ENCODE results near the gene MAP4. TPM values are rescaled to one million over a fixed set of nuclear protein-coding genes. Genes with fewer than 3 reads are reported as not detected.

The MAP4 gene
- total and polyA plus RNA-seq, 4 donors = 16.6 to 41.4 (median 30.8) TPM

DNA sequence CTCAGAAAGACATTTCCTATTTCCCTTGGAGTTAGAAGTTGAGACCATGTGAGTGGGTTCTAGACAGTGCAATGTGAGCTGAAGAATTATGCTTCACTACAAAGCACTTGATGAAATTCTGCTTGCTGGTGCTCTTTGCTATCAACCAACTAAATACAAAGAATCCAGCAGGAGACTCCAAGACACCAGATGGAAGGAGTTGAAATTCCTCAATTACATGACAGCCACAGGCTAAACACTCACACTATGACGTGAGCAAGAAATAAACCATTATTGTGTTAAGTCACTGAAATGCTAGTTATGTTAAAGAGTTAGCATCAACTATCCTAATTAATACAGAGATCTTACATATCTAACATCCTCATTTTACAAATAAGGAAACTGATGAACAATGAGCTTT is 8.2 kb upstream of the MAP4 start:
- no peak for DNase-seq (ENCODE audit: low spot score)
- no peak for TF ChIP-seq RXRA (IDR thresholded peaks at IDR 0.05)
- Histone ChIP-seq H3K4me1 (ENCODE audit: control insufficient read depth in 4 of 4, insufficient read depth in 4 of 4, low read length in 3 of 4) (peaks cover 2 to 9% (median 6%) of the 10 kb centered on the region in 4 donors), H3K27me3 (ENCODE audit: control insufficient read depth in 4 of 4, insufficient read depth in 4 of 4, low read length in 3 of 4) (no peaks in the 10 kb centered on the region), H3K36me3 (ENCODE audit: control insufficient read depth in 4 of 4, insufficient read depth in 3 of 4, low read depth in 1 of 4, low read length in 3 of 4) (no peaks in the 10 kb centered on the region), H3K9me3 (ENCODE audit: control insufficient read depth in 4 of 4, low read length in 3 of 4) (no peaks in the 10 kb centered on the region), H3K9ac (ENCODE audit: low read depth in 1 of 2, low read length in 2 of 2) (no peak overlapping the region), H3K27ac (ENCODE audit: low read depth in 1 of 2, low read length in 2 of 2) (no peak overlapping the region), H3K4me3 (ENCODE audit: low read depth in 1 of 3, low read length in 3 of 3) (no peak overlapping the region)
- WGBS = 93% methylated on average over 1 of the region's 1 CpG

DNA sequence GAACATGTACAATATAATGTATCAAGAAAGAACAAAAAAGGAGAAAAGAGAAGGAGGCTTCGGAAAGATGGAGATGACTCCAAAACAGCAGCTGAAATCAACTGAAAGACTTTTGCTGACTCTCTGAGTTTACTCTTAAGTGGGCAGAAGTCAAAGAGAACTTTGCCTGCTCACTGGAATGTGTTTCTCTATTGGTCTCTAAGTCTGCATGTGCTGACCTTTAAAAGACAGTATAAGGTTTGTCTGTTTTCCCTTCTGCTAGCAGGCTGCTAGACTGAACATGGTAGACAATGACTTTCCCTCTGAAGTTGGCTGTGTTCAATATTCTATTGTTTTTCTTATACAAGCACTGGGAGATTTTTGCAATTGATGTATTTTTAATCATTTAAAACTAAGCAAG is 7.2 kb upstream of the MAP4 start:
- Histone ChIP-seq H3K9ac (ENCODE audit: low read depth in 1 of 2, low read length in 2 of 2) (no peak overlapping the region), H3K27ac (ENCODE audit: low read depth in 1 of 2, low read length in 2 of 2) (no peak overlapping the region), H3K4me1 (ENCODE audit: control insufficient read depth in 4 of 4, insufficient read depth in 4 of 4, low read length in 3 of 4) (peaks cover 0 to 10% (median 6%) of the 10 kb centered on the region in 4 donors), H3K4me3 (ENCODE audit: low read depth in 1 of 3, low read length in 3 of 3) (no peak overlapping the region), H3K9me3 (ENCODE audit: control insufficient read depth in 4 of 4, low read length in 3 of 4) (no peaks in the 10 kb centered on the region), H3K36me3 (ENCODE audit: control insufficient read depth in 4 of 4, insufficient read depth in 3 of 4, low read depth in 1 of 4, low read length in 3 of 4) (no peaks in the 10 kb centered on the region), H3K27me3 (ENCODE audit: control insufficient read depth in 4 of 4, insufficient read depth in 4 of 4, low read length in 3 of 4) (no peaks in the 10 kb centered on the region)
- no peak for DNase-seq (ENCODE audit: low spot score)
- WGBS = 82% methylated on average over 1 of the region's 1 CpG
- peak in 1 of 2 donors; percentile 6 for TF ChIP-seq HNF4A (conservative IDR thresholded peaks at IDR 0.05)
- no peak for TF ChIP-seq NR2F2 (IDR thresholded peaks at IDR 0.05)

DNA sequence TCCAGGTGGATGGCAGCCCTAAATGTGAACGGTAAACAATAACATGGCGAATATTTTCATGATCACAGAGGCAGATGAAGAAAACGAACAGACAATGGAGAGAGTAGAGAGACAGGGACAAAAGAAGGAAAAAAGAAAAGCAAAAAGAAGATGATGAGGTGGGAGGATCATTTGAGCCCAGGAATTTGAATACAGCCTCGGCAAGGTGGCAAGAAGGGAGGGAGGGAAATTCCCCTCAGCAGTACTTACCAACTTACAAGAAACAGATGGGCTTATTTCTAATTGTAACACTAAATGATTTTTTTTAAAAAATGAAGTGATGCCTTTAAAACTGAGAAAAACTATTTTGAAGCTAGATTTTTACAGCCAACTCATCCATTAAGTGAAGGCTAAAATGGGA is 6.0 kb upstream of the MAP4 start:
- peaks cover 0 to 10% (median 5%) of the 10 kb centered on the region in 4 donors for H3K4me1 ChIP-seq (ENCODE audit: control insufficient read depth in 4 of 4, insufficient read depth in 4 of 4, low read length in 3 of 4)
- WGBS = 96% methylated on average over 4 of the region's 4 CpGs
- H3K9me3 ChIP-seq (ENCODE audit: control insufficient read depth in 4 of 4, low read length in 3 of 4) = no peaks in the 10 kb centered on the region

More for the DNA sequence above, 6.0 kb upstream of the MAP4 start:
- TF ChIP-seq FOXA2 (IDR thresholded peaks at IDR 0.05) (no peak), HNF4G (IDR thresholded peaks at IDR 0.05) (no peak), NR2F2 (IDR thresholded peaks at IDR 0.05) (no peak), GABPA (IDR thresholded peaks at IDR 0.05 in 1 of 2, conservative IDR thresholded peaks at IDR 0.05 in 1 of 2) (no peak), JUND (IDR thresholded peaks at IDR 0.05) (no peak), FOXA1 (IDR thresholded peaks at IDR 0.05) (no peak), EGR1 (IDR thresholded peaks at IDR 0.05; ENCODE audit: low read depth in 2 of 2) (no peak), SP1 (IDR thresholded peaks at IDR 0.05) (no peak), HNF4A (conservative IDR thresholded peaks at IDR 0.05) (no peak), YY1 (IDR thresholded peaks at IDR 0.05) (no peak), RXRA (IDR thresholded peaks at IDR 0.05) (no peak), TAF1 (conservative IDR thresholded peaks at IDR 0.05) (no peak), RAD21 (IDR thresholded peaks at IDR 0.05) (no peak)
- TF ChIP-seq, protein P1, sequence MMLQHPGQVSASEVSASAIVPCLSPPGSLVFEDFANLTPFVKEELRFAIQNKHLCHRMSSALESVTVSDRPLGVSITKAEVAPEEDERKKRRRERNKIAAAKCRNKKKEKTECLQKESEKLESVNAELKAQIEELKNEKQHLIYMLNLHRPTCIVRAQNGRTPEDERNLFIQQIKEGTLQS (IDR thresholded peaks at IDR 0.05) = no peak
- TF ChIP-seq, protein P2, sequence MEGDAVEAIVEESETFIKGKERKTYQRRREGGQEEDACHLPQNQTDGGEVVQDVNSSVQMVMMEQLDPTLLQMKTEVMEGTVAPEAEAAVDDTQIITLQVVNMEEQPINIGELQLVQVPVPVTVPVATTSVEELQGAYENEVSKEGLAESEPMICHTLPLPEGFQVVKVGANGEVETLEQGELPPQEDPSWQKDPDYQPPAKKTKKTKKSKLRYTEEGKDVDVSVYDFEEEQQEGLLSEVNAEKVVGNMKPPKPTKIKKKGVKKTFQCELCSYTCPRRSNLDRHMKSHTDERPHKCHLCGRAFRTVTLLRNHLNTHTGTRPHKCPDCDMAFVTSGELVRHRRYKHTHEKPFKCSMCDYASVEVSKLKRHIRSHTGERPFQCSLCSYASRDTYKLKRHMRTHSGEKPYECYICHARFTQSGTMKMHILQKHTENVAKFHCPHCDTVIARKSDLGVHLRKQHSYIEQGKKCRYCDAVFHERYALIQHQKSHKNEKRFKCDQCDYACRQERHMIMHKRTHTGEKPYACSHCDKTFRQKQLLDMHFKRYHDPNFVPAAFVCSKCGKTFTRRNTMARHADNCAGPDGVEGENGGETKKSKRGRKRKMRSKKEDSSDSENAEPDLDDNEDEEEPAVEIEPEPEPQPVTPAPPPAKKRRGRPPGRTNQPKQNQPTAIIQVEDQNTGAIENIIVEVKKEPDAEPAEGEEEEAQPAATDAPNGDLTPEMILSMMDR (IDR thresholded peaks at IDR 0.05; ENCODE audit: low read depth, low read length, missing input control) = no peak
- TF ChIP-seq, protein P3, sequence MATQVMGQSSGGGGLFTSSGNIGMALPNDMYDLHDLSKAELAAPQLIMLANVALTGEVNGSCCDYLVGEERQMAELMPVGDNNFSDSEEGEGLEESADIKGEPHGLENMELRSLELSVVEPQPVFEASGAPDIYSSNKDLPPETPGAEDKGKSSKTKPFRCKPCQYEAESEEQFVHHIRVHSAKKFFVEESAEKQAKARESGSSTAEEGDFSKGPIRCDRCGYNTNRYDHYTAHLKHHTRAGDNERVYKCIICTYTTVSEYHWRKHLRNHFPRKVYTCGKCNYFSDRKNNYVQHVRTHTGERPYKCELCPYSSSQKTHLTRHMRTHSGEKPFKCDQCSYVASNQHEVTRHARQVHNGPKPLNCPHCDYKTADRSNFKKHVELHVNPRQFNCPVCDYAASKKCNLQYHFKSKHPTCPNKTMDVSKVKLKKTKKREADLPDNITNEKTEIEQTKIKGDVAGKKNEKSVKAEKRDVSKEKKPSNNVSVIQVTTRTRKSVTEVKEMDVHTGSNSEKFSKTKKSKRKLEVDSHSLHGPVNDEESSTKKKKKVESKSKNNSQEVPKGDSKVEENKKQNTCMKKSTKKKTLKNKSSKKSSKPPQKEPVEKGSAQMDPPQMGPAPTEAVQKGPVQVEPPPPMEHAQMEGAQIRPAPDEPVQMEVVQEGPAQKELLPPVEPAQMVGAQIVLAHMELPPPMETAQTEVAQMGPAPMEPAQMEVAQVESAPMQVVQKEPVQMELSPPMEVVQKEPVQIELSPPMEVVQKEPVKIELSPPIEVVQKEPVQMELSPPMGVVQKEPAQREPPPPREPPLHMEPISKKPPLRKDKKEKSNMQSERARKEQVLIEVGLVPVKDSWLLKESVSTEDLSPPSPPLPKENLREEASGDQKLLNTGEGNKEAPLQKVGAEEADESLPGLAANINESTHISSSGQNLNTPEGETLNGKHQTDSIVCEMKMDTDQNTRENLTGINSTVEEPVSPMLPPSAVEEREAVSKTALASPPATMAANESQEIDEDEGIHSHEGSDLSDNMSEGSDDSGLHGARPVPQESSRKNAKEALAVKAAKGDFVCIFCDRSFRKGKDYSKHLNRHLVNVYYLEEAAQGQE (IDR thresholded peaks at IDR 0.05) = no peak
- TF ChIP-seq, protein P4, sequence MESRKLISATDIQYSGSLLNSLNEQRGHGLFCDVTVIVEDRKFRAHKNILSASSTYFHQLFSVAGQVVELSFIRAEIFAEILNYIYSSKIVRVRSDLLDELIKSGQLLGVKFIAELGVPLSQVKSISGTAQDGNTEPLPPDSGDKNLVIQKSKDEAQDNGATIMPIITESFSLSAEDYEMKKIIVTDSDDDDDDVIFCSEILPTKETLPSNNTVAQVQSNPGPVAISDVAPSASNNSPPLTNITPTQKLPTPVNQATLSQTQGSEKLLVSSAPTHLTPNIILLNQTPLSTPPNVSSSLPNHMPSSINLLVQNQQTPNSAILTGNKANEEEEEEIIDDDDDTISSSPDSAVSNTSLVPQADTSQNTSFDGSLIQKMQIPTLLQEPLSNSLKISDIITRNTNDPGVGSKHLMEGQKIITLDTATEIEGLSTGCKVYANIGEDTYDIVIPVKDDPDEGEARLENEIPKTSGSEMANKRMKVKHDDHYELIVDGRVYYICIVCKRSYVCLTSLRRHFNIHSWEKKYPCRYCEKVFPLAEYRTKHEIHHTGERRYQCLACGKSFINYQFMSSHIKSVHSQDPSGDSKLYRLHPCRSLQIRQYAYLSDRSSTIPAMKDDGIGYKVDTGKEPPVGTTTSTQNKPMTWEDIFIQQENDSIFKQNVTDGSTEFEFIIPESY (IDR thresholded peaks at IDR 0.05) = no peak
- TF ChIP-seq, protein P5, sequence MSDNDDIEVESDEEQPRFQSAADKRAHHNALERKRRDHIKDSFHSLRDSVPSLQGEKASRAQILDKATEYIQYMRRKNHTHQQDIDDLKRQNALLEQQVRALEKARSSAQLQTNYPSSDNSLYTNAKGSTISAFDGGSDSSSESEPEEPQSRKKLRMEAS (IDR thresholded peaks at IDR 0.05) = no peak
- H3K27ac ChIP-seq (ENCODE audit: low read depth in 1 of 2, low read length in 2 of 2) = no peak overlapping the region
- H3K36me3 ChIP-seq (ENCODE audit: control insufficient read depth in 4 of 4, insufficient read depth in 3 of 4, low read depth in 1 of 4, low read length in 3 of 4) = no peaks in the 10 kb centered on the region
- H3K9ac ChIP-seq (ENCODE audit: low read depth in 1 of 2, low read length in 2 of 2) = no peak overlapping the region
- H3K27me3 ChIP-seq (ENCODE audit: control insufficient read depth in 4 of 4, insufficient read depth in 4 of 4, low read length in 3 of 4) = no peaks in the 10 kb centered on the region
- no peak overlapping the region for H3K4me3 ChIP-seq (ENCODE audit: low read depth in 1 of 3, low read length in 3 of 3)
- no peak for DNase-seq (ENCODE audit: low spot score)

All from liver (tissue), 9 donors.